NCI-H146 (cell line): ENCODE results near the gene RNLS.

Experiments
- DNase-seq: peaks from one replicate; lab custom pipeline; 2025; lab: John Stamatoyannopoulos, UW

RNLS gene

GRCh38 chr10:88551246-88551645, 31.9 kb downstream of the RNLS start:
- DNase-seq = no peak

- no peak for DNase-seq
Observed at GRCh38 chr10:88546497-88546896, 36.6 kb downstream of the RNLS start.

DNA sequence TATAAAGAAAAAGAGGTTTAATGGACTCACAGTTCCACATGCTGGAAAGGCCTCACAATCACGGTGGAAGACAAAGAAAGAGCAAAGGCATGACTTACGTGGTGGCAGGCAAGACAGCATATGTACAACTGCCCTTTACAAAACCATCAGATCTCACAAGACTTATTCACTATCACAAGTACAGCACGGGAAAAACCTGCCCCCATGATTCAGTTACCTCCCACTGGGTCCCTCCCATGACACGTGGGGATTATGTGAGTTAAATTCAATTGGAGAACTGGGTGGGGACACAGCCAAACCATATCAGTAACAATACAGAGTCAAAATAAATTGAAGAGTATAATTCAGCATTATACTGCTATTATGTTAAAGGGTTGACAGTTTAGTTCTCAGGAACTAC, 37.8 kb downstream of the RNLS start:
- DNase-seq = no peak

- DNase-seq = no peak
Observed at GRCh38 chr10:88544140-88544870, 38.8 kb downstream of the RNLS start.

DNA sequence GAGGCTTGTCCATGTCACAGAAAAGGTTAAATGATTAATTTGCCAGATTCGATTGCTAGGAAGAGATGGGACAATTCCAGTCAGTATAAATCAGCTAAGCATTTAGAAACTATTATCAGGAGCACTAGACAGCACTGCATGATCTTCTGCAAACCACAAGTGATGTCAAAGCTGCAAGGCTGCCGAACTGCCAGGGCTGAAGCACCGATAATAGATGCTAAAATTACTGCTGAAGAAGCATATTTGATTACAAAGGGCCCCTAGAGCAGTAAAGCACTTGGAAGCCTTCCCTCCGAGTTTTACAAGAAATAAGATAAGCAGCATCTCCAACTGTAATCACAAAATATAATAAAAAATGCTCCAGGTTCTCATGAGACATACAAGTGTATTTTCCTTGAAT, 40.6 kb downstream of the RNLS start:
- DNase-seq = no peak

DNA sequence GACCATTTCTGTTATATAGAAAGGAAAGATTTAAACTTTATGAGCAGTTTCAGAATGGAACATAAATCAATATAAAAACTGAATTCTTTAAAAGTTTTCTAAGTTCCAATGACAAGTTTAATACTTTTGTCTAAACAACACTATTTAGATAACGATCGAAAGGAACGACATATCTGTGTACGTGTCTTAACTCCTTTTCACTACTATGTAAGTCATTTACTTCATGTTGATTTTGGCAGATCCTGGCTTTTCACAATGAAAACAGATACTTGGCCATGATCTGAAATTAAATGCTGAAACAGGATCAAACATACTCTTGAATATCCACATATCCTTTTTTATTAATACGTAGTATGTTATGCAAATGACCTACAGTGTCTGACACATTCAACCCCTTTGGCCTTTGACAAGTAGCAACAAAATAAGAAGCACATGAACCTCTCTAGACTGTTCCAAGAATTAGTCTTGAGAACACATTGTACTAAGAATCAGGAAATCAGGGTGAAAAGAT, 41.9 kb downstream of the RNLS start:
- no peak for DNase-seq

- DNase-seq = no peak
Observed at GRCh38 chr10:88540351-88540750, 42.8 kb downstream of the RNLS start.

DNA sequence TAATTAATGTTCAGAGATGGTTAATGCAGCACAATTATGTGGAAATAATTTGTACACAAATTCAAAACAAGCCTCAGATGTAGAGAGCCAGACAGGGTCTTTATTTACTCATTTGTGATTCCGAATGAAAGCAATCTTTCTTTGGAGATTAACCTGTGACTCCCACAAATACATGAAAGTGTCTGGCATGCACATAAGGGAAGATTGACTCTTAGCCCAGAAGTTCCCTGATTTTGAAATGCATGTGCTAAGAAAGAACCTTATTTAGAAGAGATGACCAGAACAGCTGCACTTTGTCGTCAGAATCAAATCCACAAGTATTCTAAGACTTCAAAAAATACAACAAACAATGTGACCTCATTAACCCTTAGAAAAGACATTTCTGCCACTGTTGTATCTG, 45.1 kb downstream of the RNLS start:
- DNase-seq = no peak

GRCh38 chr10:88537322-88537721, 45.8 kb downstream of the RNLS start:
- DNase-seq = no peak

GRCh38 chr10:88536437-88536836, 46.7 kb downstream of the RNLS start:
- DNase-seq = no peak

GRCh38 chr10:88534072-88534665, 48.9 kb downstream of the RNLS start:
- DNase-seq = no peak

GRCh38 chr10:88531392-88532052, 51.6 kb downstream of the RNLS start:
- DNase-seq = no peak

DNA sequence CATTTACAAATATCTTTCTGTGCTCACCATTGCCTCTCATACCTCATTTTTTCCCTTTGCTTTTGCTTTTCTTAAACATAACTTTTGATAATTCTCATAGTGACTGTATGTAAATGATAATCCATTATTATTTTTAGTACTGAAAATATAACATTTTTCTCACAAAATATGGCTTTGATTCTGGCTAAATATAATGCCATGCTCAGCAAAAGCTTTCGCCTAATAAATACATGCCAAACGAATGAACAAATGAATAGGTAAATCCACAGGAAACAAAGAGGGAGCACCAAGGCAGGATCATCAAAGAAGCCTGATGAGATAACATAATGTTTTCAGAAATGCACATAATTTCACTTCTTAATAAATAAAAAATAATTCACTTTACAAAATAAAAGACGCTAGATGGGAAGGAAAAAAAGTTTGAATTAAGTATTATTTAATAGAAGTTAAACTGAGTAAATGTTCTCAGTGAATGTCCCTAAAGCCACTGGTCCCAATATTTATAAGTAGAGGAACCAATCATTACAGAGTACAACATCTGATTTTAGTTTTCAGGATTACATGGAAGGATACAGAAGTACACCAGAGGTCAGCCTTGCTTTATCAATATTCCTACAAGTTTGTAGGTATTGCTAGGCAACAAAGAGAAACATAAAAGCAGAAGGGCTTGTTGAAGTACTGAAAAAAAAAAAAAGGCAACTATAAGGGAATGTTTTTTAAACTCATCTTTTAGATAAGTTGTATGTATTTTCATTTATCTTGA, 52.3 kb downstream of the RNLS start:
- DNase-seq = no peak

GRCh38 chr10:88530093-88530492, 53.0 kb downstream of the RNLS start:
- no peak for DNase-seq

- no peak for DNase-seq
Observed at GRCh38 chr10:88528806-88529570, 54.1 kb downstream of the RNLS start.

- DNase-seq = no peak
Observed at GRCh38 chr10:88528201-88528600, 54.9 kb downstream of the RNLS start.

DNA sequence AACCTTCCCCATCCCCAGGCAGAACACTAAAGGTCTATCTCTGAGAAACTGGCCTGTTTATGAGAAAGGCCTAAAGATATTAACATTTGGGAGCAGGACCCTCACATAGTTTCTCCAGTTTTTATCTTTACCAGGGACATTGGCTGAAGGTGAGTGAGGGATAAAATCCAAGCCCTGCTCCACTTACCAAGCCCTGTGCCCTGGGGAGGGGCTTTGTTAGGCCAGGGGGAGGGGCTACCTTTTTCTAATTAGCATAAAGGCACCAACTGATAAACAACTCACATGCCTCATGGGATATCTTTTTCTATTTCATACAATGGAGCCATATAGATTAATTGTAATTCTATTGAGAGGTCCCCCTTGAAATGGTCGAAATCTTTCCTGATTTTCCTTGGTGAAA, 55.9 kb downstream of the RNLS start:
- no peak for DNase-seq

GRCh38 chr10:88526501-88527105, 56.5 kb downstream of the RNLS start:
- no peak for DNase-seq

GRCh38 chr10:88525371-88526069, 57.6 kb downstream of the RNLS start:
- DNase-seq = no peak

- DNase-seq = no peak
Observed at GRCh38 chr10:88523739-88524400, 59.2 kb downstream of the RNLS start.
